Hepatocyte (in vitro differentiated cells): ENCODE measurements around the gene IGFBP7. TPM values are rescaled to one million over a fixed set of nuclear protein-coding genes. Genes with fewer than 3 reads are reported as not detected.

ENCODE experiments used
- DNase-seq: peaks from one replicate; pipeline ENCODE4 v3.0.0-alpha.2; 2016; ENCODE audit warnings: low spot score
- H2AFZ ChIP-seq: fragments of 200-600 bp; sonication (generic); 2 replicates; pipeline ENCODE4 v1.6.0; 2016; ENCODE audit warnings: antibody characterized with exemption, mild to moderate bottlenecking
- H3K27ac ChIP-seq: fragments of 200-600 bp; sonication (generic); 2 replicates; pipeline ENCODE4 v1.5.1; 2016; ENCODE audit warnings: mild to moderate bottlenecking
- H3K27me3 ChIP-seq: fragments of 200-600 bp; sonication (generic); 2 replicates; pipeline ENCODE4 v1.6.1; 2016
- H3K36me3 ChIP-seq: fragments of 200-600 bp; sonication (generic); replicated peaks from 2 replicates; pipeline ENCODE4 v1.5.1; 2016; ENCODE audit warnings: low read depth; ENCODE audit not compliant: insufficient read depth
- H3K4me1 ChIP-seq: fragments of 200-600 bp; sonication (generic); 2 replicates; pipeline ENCODE4 v1.5.1; 2016; ENCODE audit warnings: mild to moderate bottlenecking, moderate library complexity; ENCODE audit not compliant: insufficient read depth
- H3K4me2 ChIP-seq: fragments of 200-600 bp; sonication (generic); 2 replicates; pipeline ENCODE4 v1.6.0; 2016
- H3K4me3 ChIP-seq: fragments of 200-600 bp; sonication (generic); 2 replicates; pipeline ENCODE4 v1.5.1; 2016; ENCODE audit warnings: mild to moderate bottlenecking
- H3K79me2 ChIP-seq: fragments of 200-600 bp; sonication (generic); 2 replicates; pipeline ENCODE4 v1.6.0; 2017; ENCODE audit warnings: mild to moderate bottlenecking
- H3K9me2 ChIP-seq: fragments of 200-600 bp; sonication (generic); replicated peaks from 2 replicates; pipeline ENCODE4 v1.6.0; 2017; ENCODE audit warnings: mild to moderate bottlenecking; ENCODE audit not compliant: insufficient read depth
- H3K9me3 ChIP-seq: fragments of 200-600 bp; sonication (generic); 2 replicates; pipeline ENCODE4 v1.5.1; 2016; ENCODE audit warnings: low read depth, mild to moderate bottlenecking
- H4K20me1 ChIP-seq: fragments of 200-600 bp; sonication (generic); 2 replicates; pipeline ENCODE4 v1.6.0; 2016; ENCODE audit warnings: mild to moderate bottlenecking; ENCODE audit not compliant: insufficient read depth, poor library complexity, severe bottlenecking
- EZH2 ChIP-seq: fragments of 200-600 bp; sonication (generic); IDR thresholded peaks from 2 replicates; pipeline ENCODE4 v1.6.1; 2016; ENCODE audit warnings: antibody characterized with exemption, mild to moderate bottlenecking, borderline replicate concordance
- EZH2phosphoT487 ChIP-seq: fragments of 200-600 bp; sonication (generic); IDR thresholded peaks from one replicate; pipeline ENCODE4 v1.6.1; 2018; ENCODE audit warnings: antibody characterized with exemption, mild to moderate bottlenecking, low read depth, moderate library complexity; ENCODE audit not compliant: unreplicated experiment, severe bottlenecking
- WGBS: methylation state at CpG from one replicate; pipeline ENCODE4 v1.1.6; 2016; ENCODE audit warnings: low lambda C conversion rate; ENCODE audit errors: missing lambda C conversion rate; 5-methylcytosine and 5-hydroxymethylcytosine counted together
- polyA plus RNA-seq: library from polyadenylated mRNA; unstranded; fragments of >200 nt; fragmentation: Nextera tagmentation; extraction: Ambion mirVana; gene quantifications from 2 replicates; pipeline ENCODE4 v1.2.1, GENCODE V29; 2016
- total RNA-seq: library from RNA; depleted of rRNA; stranded (reverse); fragments of >200 nt; gene quantifications from 2 replicates; pipeline ENCODE4 v1.2.3, GENCODE V29; 2014
- TF ChIP-seq, protein P1 (sequence below): fragments of 200-600 bp; sonication (generic); IDR thresholded peaks from 2 replicates; pipeline ENCODE4 v1.5.1; 2016; ENCODE audit warnings: antibody characterized with exemption, mild to moderate bottlenecking; ENCODE audit not compliant: poor library complexity

Gene IGFBP7
- total and polyA plus RNA-seq, 2 experiments from 2014 or later = 73.4 to 122 TPM

DNA sequence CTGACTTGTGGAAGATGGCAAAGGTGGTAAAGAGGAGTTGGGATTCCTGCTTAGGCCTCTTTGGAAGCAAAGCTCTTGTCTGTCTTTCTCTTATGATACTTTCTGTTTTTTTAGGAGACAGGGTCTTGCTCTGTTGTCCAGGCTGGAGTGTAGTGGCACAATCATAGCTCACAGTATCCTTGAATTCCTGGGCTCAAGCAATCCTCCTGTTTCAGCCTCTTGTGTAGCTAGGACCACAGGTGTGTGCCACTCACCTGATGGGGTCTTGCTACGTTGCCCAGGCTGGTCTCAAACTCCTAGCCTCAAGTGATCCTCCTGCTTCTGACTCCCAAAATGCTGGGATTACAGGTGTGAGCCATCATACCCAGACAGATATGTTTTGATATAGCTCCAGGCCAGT, 19.3 kb upstream of the IGFBP7 start:
- Histone ChIP-seq H3K9me2 (no peaks in the 10 kb centered on the region), H2AFZ (no peak overlapping the region), H3K27me3 (no peaks in the 10 kb centered on the region), H3K4me3 (no peak overlapping the region), H3K79me2 (no peaks in the 10 kb centered on the region), H4K20me1 (no peaks in the 10 kb centered on the region), H3K4me2 (no peak overlapping the region), H3K4me1 (no peaks in the 10 kb centered on the region), H3K27ac (no peak overlapping the region), H3K9me3 (no peaks in the 10 kb centered on the region), H3K36me3 (no peaks in the 10 kb centered on the region)
- WGBS = 90% methylated on average over 1 of the region's 1 CpG
- TF ChIP-seq, protein P1, sequence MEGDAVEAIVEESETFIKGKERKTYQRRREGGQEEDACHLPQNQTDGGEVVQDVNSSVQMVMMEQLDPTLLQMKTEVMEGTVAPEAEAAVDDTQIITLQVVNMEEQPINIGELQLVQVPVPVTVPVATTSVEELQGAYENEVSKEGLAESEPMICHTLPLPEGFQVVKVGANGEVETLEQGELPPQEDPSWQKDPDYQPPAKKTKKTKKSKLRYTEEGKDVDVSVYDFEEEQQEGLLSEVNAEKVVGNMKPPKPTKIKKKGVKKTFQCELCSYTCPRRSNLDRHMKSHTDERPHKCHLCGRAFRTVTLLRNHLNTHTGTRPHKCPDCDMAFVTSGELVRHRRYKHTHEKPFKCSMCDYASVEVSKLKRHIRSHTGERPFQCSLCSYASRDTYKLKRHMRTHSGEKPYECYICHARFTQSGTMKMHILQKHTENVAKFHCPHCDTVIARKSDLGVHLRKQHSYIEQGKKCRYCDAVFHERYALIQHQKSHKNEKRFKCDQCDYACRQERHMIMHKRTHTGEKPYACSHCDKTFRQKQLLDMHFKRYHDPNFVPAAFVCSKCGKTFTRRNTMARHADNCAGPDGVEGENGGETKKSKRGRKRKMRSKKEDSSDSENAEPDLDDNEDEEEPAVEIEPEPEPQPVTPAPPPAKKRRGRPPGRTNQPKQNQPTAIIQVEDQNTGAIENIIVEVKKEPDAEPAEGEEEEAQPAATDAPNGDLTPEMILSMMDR = no peak
- TF ChIP-seq EZH2phosphoT487 = no peak
- TF ChIP-seq EZH2 = no peak
- DNase-seq = no peak

DNA sequence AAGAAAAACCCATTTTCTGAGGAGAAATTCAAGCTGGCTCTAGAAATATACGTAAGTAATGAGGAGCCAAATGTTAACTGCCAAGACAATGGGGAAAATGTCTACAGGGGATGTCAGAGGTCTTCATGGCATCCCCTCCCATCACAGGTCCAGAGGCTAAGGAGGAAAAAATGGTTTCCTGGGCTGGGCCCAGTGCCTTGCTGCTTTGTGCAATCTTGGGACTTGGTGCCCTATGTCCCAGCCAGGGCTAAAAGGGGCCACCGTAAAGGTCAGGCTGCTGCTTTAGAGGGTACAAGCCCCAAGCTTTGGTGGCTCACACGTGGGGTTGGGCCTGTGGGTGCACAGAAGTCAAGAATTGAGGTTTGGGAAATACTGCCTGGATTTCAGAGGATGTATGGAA, 17.2 kb upstream of the IGFBP7 start:
- Histone ChIP-seq H3K9me2 (no peaks in the 10 kb centered on the region), H3K27me3 (no peaks in the 10 kb centered on the region), H3K36me3 (no peaks in the 10 kb centered on the region), H3K4me2 (no peak overlapping the region), H2AFZ (no peak overlapping the region), H3K9me3 (no peaks in the 10 kb centered on the region), H4K20me1 (no peaks in the 10 kb centered on the region), H3K4me1 (no peaks in the 10 kb centered on the region), H3K4me3 (no peak overlapping the region), H3K79me2 (no peaks in the 10 kb centered on the region), H3K27ac (no peak overlapping the region)
- no peak for DNase-seq
- TF ChIP-seq EZH2phosphoT487 (no peak), EZH2 (no peak)
- TF ChIP-seq, protein P1 = no peak
- 76% methylated on average over 3 of the region's 3 CpGs for WGBS

DNA sequence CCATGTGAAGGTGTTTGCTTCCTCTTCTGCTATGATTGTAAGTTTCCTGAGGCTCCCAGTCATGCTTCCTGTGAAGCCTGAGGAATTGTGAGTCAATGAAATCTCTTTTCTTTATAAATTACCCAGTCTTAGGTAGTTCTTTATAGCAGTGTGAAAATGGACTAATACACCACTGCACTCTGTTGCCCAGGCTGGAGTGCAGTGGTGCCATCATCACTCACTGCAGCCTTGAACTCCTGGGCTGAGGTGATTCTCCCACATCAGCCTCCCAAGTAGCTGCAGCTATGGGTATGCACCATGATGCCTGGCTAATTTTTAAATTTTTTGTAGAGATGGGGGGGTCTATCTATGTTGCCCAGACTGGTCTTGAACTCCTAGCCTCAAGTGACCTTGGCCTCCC, 15.8 kb upstream of the IGFBP7 start:
- no peak overlapping the region for H3K27ac ChIP-seq

More for the DNA sequence above, 15.8 kb upstream of the IGFBP7 start:
- H3K79me2 ChIP-seq = no peaks in the 10 kb centered on the region
- H3K27me3 ChIP-seq = no peaks in the 10 kb centered on the region
- no peak for DNase-seq
- H3K9me3 ChIP-seq = no peaks in the 10 kb centered on the region
- TF ChIP-seq, protein P1 = no peak
- TF ChIP-seq EZH2phosphoT487 (no peak), EZH2 (no peak)
- no peaks in the 10 kb centered on the region for H3K4me1 ChIP-seq
- H2AFZ ChIP-seq = no peak overlapping the region
- H3K4me2 ChIP-seq = no peak overlapping the region
- H3K36me3 ChIP-seq = no peaks in the 10 kb centered on the region
- no peaks in the 10 kb centered on the region for H3K9me2 ChIP-seq
- no peaks in the 10 kb centered on the region for H4K20me1 ChIP-seq
- H3K4me3 ChIP-seq = no peak overlapping the region
